SK-N-SH (cell line): Measurements from ENCODE around the gene RNF44. TPM values are rescaled to one million over a fixed set of nuclear protein-coding genes. Genes with fewer than 3 reads are reported as not detected.

ENCODE experiments used
- CTCF ChIA-PET: fragments of 300-600, 350-600 bp; formaldehyde crosslinking; extraction: SDS; loops from one replicate; lab custom pipeline; 2021; lab: Yijun Ruan, JAX
- POLR2A ChIA-PET: fragments of 350-600 bp; sonication (Branson Sonifier 250); formaldehyde crosslinking; extraction: SDS; loops from one replicate; lab custom pipeline; 2020; ENCODE audit warnings: antibody characterized with exemption, inconsistent platforms; lab: Yijun Ruan, JAX
- DNase-seq: peaks from one replicate; pipeline ENCODE4 v3.0.0; 2012
- H2AFZ ChIP-seq: fragments of 200-600 bp; sonication (generic); 2 replicates; pipeline ENCODE4 v1.8.1; 2016; ENCODE audit warnings: antibody characterized with exemption, mild to moderate bottlenecking, low read depth
- H3F3A ChIP-seq: fragments of 200-600 bp; sonication (generic); replicated peaks from 2 replicates; pipeline ENCODE3; 2016; ENCODE audit warnings: antibody characterized with exemption, mild to moderate bottlenecking; ENCODE audit not compliant: insufficient read depth
- H3K27ac ChIP-seq, 2 experiments: fragments of 200-500 bp in 1 of 2; fragments of 200-600 bp in 1 of 2; sonication (Bioruptor generic) in 1 of 2; sonication (generic), shearing (Covaris generic) in 1 of 2; 2 replicates each; pipeline versions ENCODE4 v1.5.1 to v1.6.1; 2014 to 2016; ENCODE audit warnings: low read depth in 2 of 2, inconsistent platforms in 1 of 2, low read length in 1 of 2, mild to moderate bottlenecking in 1 of 2, mixed read lengths in 1 of 2
- H3K27me3 ChIP-seq: fragments of 200-600 bp; sonication (generic), shearing (Covaris generic); 2 replicates; pipeline ENCODE4 v1.6.1; 2016; ENCODE audit warnings: mixed run types; ENCODE audit not compliant: insufficient read depth
- H3K36me3 ChIP-seq, 2 experiments: fragments of 200-500 bp in 1 of 2; fragments of 200-600 bp in 1 of 2; sonication (Bioruptor generic) in 1 of 2; sonication (generic) in 1 of 2; replicated peaks in 1 of 2; 2 replicates each; pipeline versions ENCODE3 to v1.5.1; 2014 to 2016; ENCODE audit warnings: low read length in 1 of 2, mild to moderate bottlenecking in 1 of 2; ENCODE audit not compliant: insufficient read depth in 2 of 2, control insufficient read depth in 1 of 2
- H3K4me1 ChIP-seq, 2 experiments: fragments of 200-500 bp in 1 of 2; fragments of 200-600 bp in 1 of 2; sonication (Bioruptor generic) in 1 of 2; sonication (generic), shearing (Covaris generic) in 1 of 2; 2 replicates each; pipeline versions ENCODE4 v1.5.1 to v1.6.1; 2014 to 2016; ENCODE audit warnings: low read depth in 1 of 2, low read length in 1 of 2, mixed run types in 1 of 2; ENCODE audit not compliant: insufficient read depth in 2 of 2, control insufficient read depth in 1 of 2
- H3K4me2 ChIP-seq: fragments of 200-600 bp; sonication (generic), shearing (Covaris generic); 2 replicates; pipeline ENCODE4 v1.6.1; 2017; ENCODE audit warnings: mixed run types
- H3K4me3 ChIP-seq, 2 experiments: fragments of 200-500 bp in 1 of 2; fragments of 200-600 bp in 1 of 2; sonication (Bioruptor generic) in 1 of 2; sonication (generic), shearing (Covaris generic) in 1 of 2; 2 replicates each; pipeline versions ENCODE4 v1.5.1 to v1.8.1; 2014 to 2016; ENCODE audit warnings: low read depth in 2 of 2, inconsistent platforms in 1 of 2, low read length in 1 of 2, mild to moderate bottlenecking in 1 of 2, mixed read lengths in 1 of 2, moderate library complexity in 1 of 2
- H3K79me2 ChIP-seq: fragments of 200-600 bp; sonication (generic); 2 replicates; pipeline ENCODE4 v1.8.1; 2017; ENCODE audit warnings: mild to moderate bottlenecking; ENCODE audit not compliant: insufficient read depth
- H3K9ac ChIP-seq: fragments of 200-600 bp; sonication (generic); 2 replicates; pipeline ENCODE4 v1.6.1; 2017; ENCODE audit warnings: mixed run types
- H3K9me2 ChIP-seq: fragments of 200-600 bp; sonication (generic); 2 replicates; pipeline ENCODE4 v1.6.1; 2017; ENCODE audit warnings: mixed run types
- H3K9me3 ChIP-seq: fragments of 200-600 bp; sonication (generic); 2 replicates; pipeline ENCODE4 v1.6.1; 2017; ENCODE audit warnings: mixed run types, mild to moderate bottlenecking, moderate library complexity
- H4K20me1 ChIP-seq: fragments of 200-600 bp; sonication (generic); 2 replicates; pipeline ENCODE4 v1.6.1; 2017; ENCODE audit warnings: mild to moderate bottlenecking, mixed run types; ENCODE audit not compliant: insufficient read depth
- CHD2 ChIP-seq: fragments of 150-350 bp; IDR thresholded peaks from 2 replicates; pipeline ENCODE4 v1.6.1; 2018; ENCODE audit warnings: low read length; ENCODE audit not compliant: partially characterized antibody
- ELF1 ChIP-seq: IDR thresholded peaks from 2 replicates; pipeline ENCODE4 v1.4.0; 2012
- EZH2phosphoT487 ChIP-seq: fragments of 200-600 bp; sonication (generic); IDR thresholded peaks from 2 replicates; pipeline ENCODE4 v1.6.1; 2017; ENCODE audit warnings: low read depth, mixed run types, mild to moderate bottlenecking, antibody characterized with exemption, moderate library complexity, borderline replicate concordance
- FOSL2 ChIP-seq: IDR thresholded peaks from 2 replicates; pipeline ENCODE4 v1.4.0; 2012; ENCODE audit warnings: low read depth, mild to moderate bottlenecking, moderate library complexity, borderline replicate concordance
- GABPA ChIP-seq: IDR thresholded peaks from 2 replicates; pipeline ENCODE4 v1.4.0; 2012; ENCODE audit warnings: low read depth, mild to moderate bottlenecking
- MEF2A ChIP-seq: IDR thresholded peaks from 2 replicates; pipeline ENCODE4 v1.4.0; 2012; ENCODE audit warnings: low read depth, borderline replicate concordance
- MXI1 ChIP-seq: IDR thresholded peaks from 2 replicates; pipeline ENCODE4 v1.6.1; 2012; ENCODE audit warnings: mild to moderate bottlenecking, low read depth, low read length, improper control_type of control experiment
- NFIC ChIP-seq: IDR thresholded peaks from 2 replicates; pipeline ENCODE4 v1.4.0; 2012; ENCODE audit warnings: borderline replicate concordance
- NRF1 ChIP-seq: IDR thresholded peaks from 2 replicates; pipeline ENCODE4 v1.6.1; 2012; ENCODE audit warnings: low read depth, mild to moderate bottlenecking, low read length
- POLR2AphosphoS5 ChIP-seq: IDR thresholded peaks from 2 replicates; pipeline ENCODE4 v1.6.1; 2012; ENCODE audit warnings: low read depth, low read length
- RCOR1 ChIP-seq: fragments of 150-350 bp; IDR thresholded peaks from 2 replicates; pipeline ENCODE4 v1.6.1; 2017; ENCODE audit warnings: antibody characterized with exemption, low read length
- RXRA ChIP-seq: IDR thresholded peaks from 2 replicates; pipeline ENCODE4 v1.4.0; 2012; ENCODE audit warnings: low read depth, mild to moderate bottlenecking, borderline replicate concordance
- TAF1 ChIP-seq: IDR thresholded peaks from 2 replicates; pipeline ENCODE4 v1.6.1; 2012; ENCODE audit warnings: low read depth, mild to moderate bottlenecking, low read length, moderate library complexity, borderline replicate concordance
- TCF12 ChIP-seq: IDR thresholded peaks from 2 replicates; pipeline ENCODE4 v1.4.0; 2012
- WGBS: methylation state at CpG from one replicate; pipeline ENCODE4 v1.1.6; 2017; ENCODE audit warnings: low lambda C conversion rate; 5-methylcytosine and 5-hydroxymethylcytosine counted together
- polyA plus RNA-seq, 3 experiments: library from polyadenylated mRNA; depleted of rRNA; stranded (reverse); fragments of >200 nt; gene quantifications; 2 replicates each; pipeline ENCODE4 v1.2.3, GENCODE V29; 2012
- TF ChIP-seq, protein P1 (sequence below): IDR thresholded peaks from 2 replicates; pipeline ENCODE4; 2012
- TF ChIP-seq, protein P2 (sequence below): IDR thresholded peaks from 2 replicates; pipeline ENCODE4 v1.4.0; 2012; ENCODE audit warnings: low read depth, borderline replicate concordance
- TF ChIP-seq, protein P3 (sequence below): fragments of 200-600 bp; sonication (generic); IDR thresholded peaks from 2 replicates; pipeline ENCODE4 v1.6.1; 2017; ENCODE audit warnings: antibody characterized with exemption, mild to moderate bottlenecking, moderate library complexity

The RNF44 gene
- polyA plus RNA-seq, 1 of the 3 experiments (the other 2 are of a cell fraction): 17.9 TPM

DNA sequence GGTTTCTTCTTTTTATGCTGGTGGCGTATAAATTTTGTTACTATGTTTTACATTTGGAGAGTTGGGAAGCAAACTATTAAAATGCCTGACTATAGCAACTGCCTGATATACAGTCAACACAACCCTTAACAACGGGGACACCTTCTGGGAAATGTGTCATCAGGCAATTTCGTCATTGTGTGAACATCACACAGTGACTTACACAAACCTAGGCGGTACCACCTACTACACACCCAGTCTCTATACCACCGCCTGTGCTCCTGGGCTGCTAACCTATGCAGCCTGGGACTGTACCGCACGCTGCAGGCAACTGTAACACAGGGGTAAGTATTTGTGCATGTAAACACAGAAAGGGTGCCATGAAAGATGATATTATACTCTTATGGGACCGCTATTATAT, 10.6 kb upstream of the RNF44 start:
- Histone ChIP-seq H3K9ac (no peak overlapping the region), H3K9me2 (no peaks in the 10 kb centered on the region), H3K9me3 (no peaks in the 10 kb centered on the region), H3K79me2 (no peaks in the 10 kb centered on the region), H3K27me3 (no peaks in the 10 kb centered on the region), H3F3A (no peaks in the 10 kb centered on the region), H3K36me3 (no peaks in the 10 kb centered on the region), H2AFZ (no peak overlapping the region), H3K4me1 (no peaks in the 10 kb centered on the region; a peak in 1 of 4 replicates), H3K4me3 (no peak overlapping the region), H3K27ac (no peak overlapping the region), H4K20me1 (no peaks in the 10 kb centered on the region), H3K4me2 (no peak overlapping the region)
- TF ChIP-seq RXRA: no peak
- no peak for TF ChIP-seq NRF1
- TF ChIP-seq ELF1: no peak
- TF ChIP-seq FOSL2: no peak
- TF ChIP-seq, protein P1, sequence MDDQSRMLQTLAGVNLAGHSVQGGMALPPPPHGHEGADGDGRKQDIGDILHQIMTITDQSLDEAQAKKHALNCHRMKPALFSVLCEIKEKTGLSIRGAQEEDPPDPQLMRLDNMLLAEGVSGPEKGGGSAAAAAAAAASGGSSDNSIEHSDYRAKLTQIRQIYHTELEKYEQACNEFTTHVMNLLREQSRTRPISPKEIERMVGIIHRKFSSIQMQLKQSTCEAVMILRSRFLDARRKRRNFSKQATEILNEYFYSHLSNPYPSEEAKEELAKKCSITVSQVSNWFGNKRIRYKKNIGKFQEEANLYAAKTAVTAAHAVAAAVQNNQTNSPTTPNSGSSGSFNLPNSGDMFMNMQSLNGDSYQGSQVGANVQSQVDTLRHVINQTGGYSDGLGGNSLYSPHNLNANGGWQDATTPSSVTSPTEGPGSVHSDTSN: no peak
- TF ChIP-seq EZH2phosphoT487: no peak
- CTCF ChIA-PET: interaction anchor here (0.5 to 1.0 kb wide), 2 partner anchors 131 to 1569 kb away, joined by 3 read pairs; partner anchors contain the start of gene CLTB
- no peak for DNase-seq
- WGBS: 85% methylated on average over 8 of the region's 8 CpGs
- POLR2A ChIA-PET: interaction anchor here (1.8 kb wide), 1 partner anchor 10 kb away, joined by 10 read pairs; the partner anchor contains the start of gene RNF44

DNA sequence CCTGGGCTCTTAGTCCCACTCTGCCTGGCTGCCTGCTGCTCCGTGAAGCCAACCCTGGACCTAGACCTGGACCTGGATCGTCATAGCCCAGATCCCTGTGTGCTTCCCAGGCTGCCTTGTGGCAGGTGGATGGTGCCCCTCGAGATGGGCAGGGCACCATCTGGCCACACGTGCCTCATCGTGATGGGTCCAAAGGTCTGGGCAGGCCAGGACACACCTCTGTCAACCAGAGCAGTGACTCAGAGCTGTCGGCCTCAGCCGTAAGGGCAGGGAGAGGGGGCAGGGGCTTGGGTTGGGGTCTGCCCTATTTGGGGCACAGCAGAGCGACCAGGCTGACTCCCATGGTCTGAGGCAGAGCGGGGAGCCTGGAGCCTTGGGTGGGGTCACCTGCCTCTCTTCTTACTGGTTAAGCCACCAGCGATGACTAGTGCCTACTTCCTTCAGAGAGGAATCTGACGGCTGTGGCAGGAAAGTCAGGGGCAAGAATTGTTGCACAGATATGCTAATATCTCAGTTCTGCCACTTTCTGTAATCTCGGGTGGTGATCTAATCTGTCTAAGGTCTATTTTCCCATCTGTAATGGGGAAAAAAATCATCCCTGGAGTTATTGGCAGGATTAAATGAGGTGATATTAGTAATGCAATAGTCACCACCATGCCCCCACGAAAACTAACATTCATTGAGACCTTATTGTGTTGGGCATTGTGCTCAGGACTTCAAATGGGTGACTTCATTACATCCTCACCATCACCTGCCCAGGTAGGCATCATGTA, 8.7 kb upstream of the RNF44 start:
- Histone ChIP-seq H4K20me1 (no peaks in the 10 kb centered on the region), H3K79me2 (no peaks in the 10 kb centered on the region), H3K27me3 (no peaks in the 10 kb centered on the region), H3K27ac (no peak overlapping the region), H3F3A (no peaks in the 10 kb centered on the region), H3K4me1 (peaks cover 10 to 14% of the 10 kb centered on the region in 2 experiments; a peak in 2 of 4 replicates), H3K9ac (no peak overlapping the region), H3K4me2 (no peak overlapping the region), H3K36me3 (no peaks in the 10 kb centered on the region), H3K9me3 (no peaks in the 10 kb centered on the region), H2AFZ (no peak overlapping the region), H3K9me2 (no peaks in the 10 kb centered on the region), H3K4me3 (no peak overlapping the region)
- ChIA-PET CTCF (no interaction called here), POLR2A (interaction anchor here (1.8 kb wide), 1 partner anchor 9 kb away, joined by 10 read pairs; the partner anchor contains the start of gene RNF44)
- DNase-seq: no peak
- TF ChIP-seq TAF1 (no peak), EZH2phosphoT487 (no peak), POLR2AphosphoS5 (no peak), CHD2 (no peak), RCOR1 (no peak), TCF12 (no peak), RXRA (no peak), NFIC (no peak), MEF2A (no peak), GABPA (no peak), NRF1 (no peak), MXI1 (no peak)
- TF ChIP-seq, protein P2, sequence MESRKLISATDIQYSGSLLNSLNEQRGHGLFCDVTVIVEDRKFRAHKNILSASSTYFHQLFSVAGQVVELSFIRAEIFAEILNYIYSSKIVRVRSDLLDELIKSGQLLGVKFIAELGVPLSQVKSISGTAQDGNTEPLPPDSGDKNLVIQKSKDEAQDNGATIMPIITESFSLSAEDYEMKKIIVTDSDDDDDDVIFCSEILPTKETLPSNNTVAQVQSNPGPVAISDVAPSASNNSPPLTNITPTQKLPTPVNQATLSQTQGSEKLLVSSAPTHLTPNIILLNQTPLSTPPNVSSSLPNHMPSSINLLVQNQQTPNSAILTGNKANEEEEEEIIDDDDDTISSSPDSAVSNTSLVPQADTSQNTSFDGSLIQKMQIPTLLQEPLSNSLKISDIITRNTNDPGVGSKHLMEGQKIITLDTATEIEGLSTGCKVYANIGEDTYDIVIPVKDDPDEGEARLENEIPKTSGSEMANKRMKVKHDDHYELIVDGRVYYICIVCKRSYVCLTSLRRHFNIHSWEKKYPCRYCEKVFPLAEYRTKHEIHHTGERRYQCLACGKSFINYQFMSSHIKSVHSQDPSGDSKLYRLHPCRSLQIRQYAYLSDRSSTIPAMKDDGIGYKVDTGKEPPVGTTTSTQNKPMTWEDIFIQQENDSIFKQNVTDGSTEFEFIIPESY: no peak
- TF ChIP-seq, protein P3, sequence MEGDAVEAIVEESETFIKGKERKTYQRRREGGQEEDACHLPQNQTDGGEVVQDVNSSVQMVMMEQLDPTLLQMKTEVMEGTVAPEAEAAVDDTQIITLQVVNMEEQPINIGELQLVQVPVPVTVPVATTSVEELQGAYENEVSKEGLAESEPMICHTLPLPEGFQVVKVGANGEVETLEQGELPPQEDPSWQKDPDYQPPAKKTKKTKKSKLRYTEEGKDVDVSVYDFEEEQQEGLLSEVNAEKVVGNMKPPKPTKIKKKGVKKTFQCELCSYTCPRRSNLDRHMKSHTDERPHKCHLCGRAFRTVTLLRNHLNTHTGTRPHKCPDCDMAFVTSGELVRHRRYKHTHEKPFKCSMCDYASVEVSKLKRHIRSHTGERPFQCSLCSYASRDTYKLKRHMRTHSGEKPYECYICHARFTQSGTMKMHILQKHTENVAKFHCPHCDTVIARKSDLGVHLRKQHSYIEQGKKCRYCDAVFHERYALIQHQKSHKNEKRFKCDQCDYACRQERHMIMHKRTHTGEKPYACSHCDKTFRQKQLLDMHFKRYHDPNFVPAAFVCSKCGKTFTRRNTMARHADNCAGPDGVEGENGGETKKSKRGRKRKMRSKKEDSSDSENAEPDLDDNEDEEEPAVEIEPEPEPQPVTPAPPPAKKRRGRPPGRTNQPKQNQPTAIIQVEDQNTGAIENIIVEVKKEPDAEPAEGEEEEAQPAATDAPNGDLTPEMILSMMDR: no peak
- 62% methylated on average over 10 of the region's 13 CpGs for WGBS
